ENCODE results near the gene PAIP2B.
A peak's percentile ranks its signal among the peaks of the same experiment; 100 is the strongest.

GRCh38 chr2:71223767-71224333 is 3.1 kb downstream of the PAIP2B start:
- TF ChIP-seq, protein P1, sequence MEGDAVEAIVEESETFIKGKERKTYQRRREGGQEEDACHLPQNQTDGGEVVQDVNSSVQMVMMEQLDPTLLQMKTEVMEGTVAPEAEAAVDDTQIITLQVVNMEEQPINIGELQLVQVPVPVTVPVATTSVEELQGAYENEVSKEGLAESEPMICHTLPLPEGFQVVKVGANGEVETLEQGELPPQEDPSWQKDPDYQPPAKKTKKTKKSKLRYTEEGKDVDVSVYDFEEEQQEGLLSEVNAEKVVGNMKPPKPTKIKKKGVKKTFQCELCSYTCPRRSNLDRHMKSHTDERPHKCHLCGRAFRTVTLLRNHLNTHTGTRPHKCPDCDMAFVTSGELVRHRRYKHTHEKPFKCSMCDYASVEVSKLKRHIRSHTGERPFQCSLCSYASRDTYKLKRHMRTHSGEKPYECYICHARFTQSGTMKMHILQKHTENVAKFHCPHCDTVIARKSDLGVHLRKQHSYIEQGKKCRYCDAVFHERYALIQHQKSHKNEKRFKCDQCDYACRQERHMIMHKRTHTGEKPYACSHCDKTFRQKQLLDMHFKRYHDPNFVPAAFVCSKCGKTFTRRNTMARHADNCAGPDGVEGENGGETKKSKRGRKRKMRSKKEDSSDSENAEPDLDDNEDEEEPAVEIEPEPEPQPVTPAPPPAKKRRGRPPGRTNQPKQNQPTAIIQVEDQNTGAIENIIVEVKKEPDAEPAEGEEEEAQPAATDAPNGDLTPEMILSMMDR (IDR thresholded peaks at IDR 0.05; ENCODE audit: borderline replicate concordance, extremely low read depth, low read length, poor library complexity, severe bottlenecking): peak; percentile 23
- no peak for TF ChIP-seq EZH2 (IDR thresholded peaks at IDR 0.05; ENCODE audit: borderline replicate concordance, low read depth, low read length, severe bottlenecking)
